ENCODE data around the gene NPS.

The NPS gene, protein sequence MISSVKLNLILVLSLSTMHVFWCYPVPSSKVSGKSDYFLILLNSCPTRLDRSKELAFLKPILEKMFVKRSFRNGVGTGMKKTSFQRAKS

DNA sequence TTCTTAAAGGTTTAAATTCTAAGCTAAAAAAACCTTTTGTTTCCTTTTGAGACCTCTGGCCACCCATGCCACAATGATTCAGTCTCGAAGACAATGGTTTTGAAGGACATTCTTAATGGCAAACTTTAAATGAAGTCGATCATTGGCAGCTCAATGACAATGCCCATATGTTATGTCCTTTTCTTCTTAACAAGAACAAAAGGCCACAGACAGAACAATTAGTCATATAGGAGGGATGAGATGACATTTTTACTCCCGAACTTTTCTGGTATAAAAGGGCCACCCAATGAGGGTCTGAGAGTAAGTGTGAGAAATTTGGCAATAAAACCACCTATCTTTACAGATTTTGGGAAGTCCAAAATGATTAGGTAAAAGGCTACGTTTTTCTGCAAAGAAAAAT, at the start of gene NPS:
TSS of gene NPS (plus strand) at position 301 of the 400 bp plus-strand sequence. CDS start at position 361, 60 bp downstream.
- DNase-seq, result no peak

DNA sequence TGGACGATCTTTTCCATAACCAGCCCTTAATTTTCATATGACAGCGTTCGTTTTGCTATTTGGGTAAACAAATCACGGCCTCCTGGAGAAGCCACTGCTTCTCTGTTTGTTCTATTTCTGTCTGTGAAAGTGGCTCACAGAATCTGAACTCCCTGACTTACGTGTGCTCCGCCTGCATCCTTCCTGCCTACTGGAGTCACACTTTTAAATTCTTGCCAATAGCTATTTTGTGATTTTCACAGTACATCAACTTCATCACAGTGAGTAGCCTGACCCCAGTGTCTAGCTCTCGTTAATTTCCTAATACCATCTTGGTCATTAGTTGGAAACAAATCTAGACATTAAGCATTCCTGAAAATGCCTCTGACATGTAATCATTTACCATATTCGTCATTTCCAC, 49.0 kb upstream of the NPS start:
- DNase-seq, result no peak

DNA sequence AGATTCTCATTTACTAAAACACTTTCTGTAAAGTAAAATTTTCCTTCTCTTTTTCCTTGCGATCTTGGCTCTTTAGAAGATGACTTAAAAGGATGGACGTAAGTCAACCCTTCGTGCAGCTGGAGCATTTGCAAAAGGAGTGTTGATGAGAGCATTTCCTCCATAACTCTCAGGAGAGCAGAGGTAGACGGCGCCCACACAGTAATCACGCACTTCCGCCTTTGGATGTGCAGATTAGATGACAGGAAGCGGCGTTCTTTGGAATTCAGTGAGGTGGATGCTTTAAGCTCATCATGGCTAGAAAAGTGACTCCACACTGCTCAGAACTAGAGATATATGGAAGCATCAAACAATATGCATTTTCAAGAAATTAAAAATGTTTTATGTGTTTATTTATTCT, 43.0 kb upstream of the NPS start:
- DNase-seq, result no peak

DNA sequence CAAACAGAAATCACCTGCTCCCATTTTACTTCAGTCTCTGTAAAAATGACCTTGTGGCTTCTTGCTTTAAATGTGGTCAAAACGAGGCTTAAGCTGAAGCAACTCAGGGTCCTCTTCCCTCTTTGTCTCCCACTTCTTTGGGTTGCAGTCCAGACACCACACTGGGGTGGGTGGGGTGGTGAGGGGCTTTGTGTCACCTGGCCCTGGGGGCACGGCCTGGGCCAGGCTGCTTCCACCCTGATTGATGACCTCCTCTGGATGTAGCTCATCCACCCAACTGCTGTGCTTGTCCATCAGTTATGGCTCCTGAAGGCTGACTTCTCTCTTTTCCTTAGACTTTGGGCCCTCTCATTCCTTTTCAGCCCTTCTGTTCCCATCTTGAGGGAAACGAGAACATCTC, 26.8 kb upstream of the NPS start:
- DNase-seq, result no peak

DNA sequence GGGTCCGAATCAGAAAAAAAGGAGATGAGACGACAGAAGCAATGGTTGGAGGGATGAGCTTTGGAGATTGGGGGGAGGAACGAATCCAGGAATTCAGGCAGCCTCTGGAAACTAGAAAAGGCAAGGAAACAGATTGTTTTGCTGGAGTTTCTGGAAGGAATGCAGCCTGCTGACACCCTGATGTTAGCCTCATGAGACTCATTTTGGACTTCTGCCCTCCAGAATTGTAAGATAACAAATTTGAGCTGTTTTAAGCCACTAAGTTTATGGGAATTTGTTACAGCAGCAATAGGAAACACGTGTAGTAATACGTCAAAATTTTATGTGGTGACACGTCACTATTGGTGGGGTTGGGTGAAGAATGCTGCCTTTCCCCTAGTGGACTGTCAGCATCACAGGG, 25.6 kb upstream of the NPS start:
- no peak for DNase-seq

DNA sequence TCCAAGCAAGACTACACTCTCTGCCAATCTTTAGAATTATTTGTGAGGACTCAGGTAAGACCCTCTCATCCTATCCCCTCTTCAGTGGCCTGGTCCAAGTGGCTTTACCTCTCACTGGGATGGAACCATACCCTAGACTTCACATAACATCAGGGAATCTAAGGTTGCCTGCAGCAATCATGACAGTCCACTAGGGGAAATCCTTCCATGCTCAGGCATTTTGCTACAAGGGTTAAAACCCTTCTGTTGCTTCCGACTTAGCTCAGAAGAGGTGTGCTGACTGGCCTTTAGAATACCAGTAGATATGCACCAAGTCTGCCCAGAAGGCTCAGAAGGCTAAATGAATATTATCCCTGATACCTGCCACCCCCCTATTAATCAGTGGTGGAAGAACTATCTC, 24.9 kb upstream of the NPS start:
- DNase-seq, result no peak

DNA sequence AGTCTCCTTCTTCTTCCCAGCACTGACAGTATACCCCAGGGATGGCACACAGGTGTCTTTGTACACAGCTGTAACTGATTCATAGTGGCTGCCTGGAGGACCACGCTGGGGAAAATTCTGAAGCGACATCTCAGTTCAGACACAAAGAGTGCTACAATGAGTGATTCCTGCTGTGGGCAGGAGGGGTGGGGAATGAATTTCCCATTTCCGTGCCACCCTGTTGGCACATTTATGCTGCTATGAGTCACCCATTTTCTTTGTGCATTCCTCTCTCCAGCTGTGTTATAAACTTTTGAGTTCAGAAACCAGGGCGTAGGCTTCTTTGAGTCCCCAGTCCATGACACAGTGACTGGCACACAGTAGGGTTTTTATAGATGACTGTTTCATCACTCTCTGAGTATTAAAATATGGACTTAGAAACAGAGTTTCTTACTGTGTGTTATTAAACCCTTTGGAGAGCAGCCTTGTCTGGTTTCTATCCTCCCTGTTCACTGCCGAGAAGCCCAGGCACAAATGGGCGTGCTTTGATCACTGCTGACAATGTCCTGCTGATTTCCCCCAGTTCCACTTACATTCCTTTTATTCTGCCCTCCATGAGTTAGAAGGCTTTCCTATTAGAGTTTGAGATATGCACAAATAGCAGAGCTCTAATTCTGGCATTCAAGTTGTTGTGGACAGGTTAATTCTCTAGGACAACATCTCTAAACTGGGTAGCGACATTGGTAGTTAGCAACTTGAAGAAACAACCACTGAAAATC, 24.0 kb upstream of the NPS start:
- DNase-seq, result no peak

DNA sequence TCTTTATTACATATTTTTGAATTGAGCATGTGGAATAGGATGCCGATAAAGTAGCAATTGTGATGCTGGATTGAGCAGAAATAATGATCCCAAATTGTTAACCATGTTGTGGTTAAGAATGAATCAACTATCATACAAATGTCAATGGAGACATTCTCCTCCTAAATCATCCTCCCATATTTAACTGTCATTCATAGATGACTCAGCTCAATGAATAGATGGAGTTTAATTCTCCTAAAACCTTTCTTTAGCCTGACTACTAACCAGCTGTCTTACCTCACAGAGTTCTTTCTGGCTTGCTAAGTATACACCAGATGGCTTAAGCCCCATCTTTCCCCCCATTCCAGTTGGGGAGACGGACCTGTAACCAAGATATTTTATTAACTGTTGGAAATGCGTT, 23.4 kb upstream of the NPS start:
- DNase-seq, result no peak

DNA sequence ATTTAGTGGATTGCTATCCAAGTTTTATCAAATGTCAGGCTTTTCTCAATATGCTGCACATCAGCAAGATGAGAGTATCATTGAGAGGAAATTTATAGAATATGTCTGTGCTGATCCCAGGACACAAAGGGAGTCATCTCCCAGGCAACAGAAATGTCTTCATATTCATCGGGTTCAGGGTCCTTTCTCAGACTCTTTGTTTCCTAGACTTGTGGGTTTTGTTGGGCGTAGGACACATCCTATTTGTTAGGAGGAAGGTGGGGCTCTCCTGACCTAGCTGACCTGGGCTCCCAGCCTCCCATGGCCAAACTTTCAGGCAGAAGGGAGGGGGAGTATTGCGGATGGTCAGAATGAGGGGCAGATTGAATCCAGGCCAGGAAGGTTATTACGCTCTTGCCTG, 22.9 kb upstream of the NPS start:
- DNase-seq, result no peak

DNA sequence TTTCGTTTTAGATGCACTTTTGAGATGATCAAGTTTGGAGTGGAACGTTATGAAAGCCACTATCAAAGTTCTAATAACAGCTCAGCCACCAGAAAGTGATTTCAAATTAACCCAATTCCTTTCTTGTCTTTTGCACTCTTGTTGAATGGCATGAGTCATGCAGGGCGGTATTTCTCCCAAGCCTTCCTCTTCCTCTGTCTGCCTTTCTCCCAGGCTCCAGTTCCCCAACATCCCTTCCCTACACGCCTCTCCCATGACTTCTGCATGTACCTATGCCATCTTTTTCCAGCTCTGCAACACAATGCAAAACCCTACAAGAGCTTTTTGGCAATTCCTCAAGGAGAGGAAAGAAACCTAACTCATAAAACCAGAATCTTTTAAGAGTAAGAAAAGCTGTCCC, 21.8 kb upstream of the NPS start:
- no peak for DNase-seq

DNA sequence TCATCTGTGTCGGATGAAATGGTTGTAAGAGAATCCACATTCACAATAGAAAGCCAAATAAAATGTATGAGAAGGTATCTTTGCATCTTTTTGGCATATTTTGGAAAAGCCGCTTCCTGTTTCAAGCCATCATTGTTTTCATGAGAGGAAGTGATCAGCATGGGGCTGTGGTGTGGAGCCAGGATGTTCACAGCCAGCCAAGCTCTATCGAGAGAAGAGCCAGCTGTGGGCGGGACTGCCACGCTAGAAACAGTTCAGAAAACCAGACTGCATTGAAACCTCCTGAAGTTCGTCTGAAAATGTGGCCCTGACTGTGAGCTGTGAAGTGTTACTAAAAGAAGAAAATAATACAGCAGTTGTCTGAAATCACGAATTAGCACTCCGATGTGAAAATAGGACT, 21.2 kb upstream of the NPS start:
- DNase-seq, result no peak

DNA sequence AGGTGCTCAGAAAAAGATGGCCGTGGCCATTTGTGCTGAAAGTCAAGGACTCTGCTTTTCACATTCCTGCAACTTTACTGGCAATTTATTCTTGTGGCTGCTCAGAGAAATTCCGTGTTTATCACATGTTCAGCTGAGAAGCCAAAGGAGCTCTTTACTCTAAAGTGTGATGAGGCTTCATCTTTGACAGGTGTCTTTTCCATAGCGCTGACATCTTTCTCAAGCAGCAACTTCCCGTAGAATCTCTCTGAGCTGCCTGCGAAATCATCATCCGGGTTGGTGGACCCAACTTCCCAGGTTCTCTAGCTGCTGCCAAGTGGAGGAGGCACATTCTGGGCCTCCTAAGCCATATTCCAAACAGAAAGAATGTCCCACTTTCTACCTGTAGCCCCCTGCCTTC, 16.9 kb upstream of the NPS start:
- no peak for DNase-seq

DNA sequence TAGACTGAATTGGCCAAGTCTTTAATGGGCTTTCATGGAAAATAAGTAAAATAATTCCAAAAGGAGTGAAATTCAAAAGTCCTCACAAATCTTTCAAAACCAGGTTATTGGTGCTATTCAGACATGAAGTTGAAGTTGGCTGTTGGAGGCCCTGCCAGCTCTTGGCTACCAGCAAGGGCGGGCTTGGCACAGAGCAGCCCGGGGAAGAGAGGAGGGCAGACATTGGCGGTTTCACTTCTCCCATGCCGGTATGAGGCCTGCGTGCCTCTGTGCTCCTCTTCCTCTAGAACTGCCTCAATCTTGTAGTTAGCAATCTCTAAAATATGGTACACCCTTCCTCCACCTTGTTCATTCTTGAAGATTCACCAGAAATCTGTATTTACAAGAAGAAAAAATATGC, 16.4 kb upstream of the NPS start:
- DNase-seq, result no peak

DNA sequence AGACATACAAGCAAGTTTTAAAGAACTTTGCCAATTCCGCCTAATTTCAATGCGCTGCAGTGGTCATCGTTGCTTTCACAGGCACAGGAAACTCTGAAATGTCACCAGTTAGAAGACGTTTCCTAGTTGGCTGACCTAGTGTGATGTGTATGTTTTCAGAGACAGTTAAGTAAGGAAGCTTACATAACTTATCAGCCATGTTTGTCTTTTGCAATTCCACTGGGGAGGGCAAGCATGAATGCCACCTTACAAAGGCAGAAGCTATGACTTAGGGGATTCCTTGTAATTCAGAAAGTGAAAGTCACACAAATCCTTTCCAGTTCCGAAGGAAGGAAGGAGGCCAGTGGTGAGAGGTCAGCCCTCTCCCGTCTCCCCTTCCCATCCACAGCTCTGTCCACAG, 15.0 kb upstream of the NPS start:
- DNase-seq, result no peak

DNA sequence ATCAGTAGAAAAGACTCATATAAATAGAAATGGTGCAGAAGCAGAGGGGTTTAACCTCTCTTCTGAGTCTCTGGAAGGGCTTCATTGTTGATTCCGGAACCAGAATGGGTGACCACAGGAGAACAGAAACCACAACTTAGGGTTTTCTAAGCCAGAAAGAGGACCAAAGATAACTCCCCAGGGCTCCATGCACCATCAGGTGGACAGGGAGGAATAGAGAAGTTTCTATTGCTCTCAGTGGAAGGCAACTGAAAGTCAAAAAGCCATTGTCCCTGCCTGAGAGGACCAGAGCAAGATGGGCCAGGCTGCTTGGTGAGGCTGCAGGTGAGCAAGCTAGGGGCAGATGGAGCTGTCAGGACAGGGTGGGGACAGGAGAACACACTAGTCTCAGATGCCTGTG, 14.6 kb upstream of the NPS start:
- no peak for DNase-seq

DNA sequence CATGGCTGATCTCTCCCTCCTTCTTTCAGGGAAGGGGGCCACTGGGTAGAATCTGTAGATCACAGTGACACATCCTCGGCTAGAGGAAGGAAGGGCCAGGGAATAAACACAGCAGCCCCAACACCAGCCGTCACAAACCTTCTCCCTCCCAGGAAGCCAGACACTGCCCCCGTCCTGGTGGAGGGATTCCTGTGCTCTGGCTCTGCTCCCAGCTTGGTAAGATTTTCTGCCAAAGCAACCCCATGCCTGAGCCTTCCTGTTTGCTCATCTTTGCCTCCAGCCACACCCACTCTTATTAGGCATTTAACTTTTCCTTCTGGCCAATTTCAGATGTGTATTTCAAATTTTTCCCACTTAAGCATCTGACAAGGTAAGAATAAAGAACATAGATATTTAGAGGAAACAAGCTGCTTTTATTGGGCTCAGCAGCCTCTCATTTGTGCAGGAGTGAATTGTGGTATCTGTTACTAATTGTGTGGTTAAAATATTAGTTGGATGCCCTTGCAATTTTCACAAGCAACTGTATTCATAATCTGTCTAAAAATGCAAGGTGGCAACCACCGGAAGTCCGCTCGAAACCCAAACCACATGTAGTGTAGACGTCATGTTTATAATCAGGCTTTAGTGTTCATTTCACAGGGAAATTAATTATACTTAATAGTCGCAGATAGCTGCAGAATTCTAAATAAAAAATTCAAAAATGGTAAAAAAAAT, 13.2 kb upstream of the NPS start:
- DNase-seq, result no peak

DNA sequence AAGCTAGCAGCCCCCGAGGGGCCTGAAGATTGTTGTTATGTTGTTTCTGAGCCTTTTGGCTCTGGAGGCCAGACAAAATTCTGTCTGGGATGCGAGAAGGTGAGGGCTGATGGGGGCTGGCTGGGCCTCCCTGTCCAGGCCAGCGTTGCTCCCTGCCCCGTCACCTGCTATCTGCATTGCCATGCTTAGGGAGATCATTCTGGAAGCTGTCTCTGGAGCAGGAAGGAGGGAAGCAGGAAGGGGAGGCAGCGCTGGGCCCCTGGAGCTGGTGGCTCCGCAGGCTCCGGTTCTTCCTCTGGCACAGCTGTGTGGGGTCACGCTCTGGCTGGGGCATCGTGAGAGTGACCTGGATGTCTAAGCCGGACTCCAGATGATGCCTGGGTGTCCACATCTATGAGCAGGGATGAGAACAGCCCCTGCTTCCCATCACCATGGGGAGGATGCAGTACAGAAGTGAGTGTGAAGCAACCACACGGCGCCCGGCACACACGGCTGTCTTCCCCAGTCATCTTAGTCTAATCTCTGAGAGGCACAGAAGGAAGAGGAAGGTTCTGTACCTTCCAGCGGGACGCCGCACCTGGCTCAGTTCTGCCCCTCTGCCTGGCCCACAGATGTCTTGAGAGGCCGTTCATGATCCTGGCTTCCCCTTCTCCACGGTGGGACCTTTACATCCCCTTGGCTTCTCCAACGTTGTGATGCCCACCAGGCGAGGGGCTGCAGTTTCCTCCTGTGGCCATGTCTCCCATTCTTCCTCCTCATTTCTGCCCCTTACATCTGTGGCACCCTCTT, 11.9 kb upstream of the NPS start:
- no peak for DNase-seq

DNA sequence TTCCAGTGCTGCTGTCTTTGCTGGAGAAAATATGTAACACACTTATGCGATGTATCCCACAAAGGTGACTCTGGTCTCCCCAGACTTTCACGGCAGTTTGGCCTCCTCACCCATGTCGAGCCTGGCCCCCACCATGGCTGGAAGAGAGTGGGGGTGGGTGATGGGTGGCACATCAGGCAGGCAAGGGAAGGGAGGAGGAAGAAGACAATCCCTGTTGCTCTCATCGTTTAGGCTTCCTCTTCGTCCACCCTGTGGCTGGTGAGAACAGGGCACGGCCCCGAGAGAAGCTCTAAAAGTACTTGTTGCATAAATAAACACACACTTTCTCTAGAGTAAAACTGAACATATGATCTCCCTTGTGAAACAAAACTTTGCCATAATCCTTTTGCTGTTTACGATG, 11.2 kb upstream of the NPS start:
- DNase-seq, result no peak

DNA sequence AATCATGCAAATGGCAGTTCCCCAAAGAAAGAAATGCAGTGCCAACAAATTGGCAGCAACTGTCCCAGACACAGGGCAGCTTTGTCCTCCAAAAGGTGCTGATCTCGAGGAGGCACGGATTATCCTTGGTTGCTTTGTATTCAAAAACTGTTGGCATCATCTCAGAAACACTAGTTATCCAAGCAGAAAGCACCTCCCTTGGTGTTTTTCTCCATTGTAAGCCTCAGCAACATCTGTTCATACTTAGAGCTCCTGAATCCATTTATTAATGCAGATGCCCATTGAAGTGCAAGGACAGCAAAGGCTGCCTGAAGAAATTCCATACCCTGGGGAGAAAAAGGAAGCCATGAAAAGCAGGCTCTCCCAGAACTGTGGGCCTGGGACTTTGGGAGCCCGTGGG, 1.1 kb upstream of the NPS start:
- no peak for DNase-seq

DNA sequence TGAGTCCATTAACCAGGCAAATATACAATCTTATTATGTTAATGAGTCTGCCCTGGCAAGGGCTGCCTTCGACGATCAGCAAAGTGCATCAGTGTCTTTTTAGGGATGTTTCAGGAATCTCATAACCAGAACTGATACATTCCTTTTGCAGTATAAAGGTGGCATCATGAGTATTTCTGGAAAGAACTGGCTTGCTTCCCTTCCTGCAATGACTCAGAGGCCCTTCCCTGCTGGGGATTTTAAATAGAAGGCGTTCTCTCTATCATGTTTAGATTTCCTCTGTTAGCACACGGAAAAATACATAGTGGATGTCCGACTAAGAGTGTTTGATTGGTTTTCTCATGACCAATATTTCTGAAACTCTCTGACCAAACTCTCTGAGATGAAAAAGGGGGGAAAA, 1.8 kb downstream of the NPS start:
- no peak for DNase-seq

DNA sequence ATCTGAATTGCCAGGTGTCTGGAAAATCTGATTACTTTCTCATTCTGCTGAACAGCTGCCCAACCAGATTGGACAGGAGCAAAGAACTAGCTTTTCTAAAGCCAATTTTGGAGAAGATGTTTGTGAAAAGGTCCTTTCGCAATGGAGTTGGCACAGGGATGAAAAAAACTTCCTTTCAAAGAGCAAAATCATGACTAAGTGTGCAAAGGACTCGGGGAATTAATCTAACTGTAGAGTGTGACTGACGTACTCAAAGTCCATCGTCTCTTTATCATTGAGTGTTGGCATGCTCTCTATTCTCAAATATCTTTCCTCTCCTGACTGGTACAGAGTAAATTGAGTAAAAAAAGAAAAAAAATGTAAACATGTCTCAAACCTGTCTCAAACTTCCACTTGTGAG, 3.3 kb downstream of the NPS start:
- no peak for DNase-seq

DNA sequence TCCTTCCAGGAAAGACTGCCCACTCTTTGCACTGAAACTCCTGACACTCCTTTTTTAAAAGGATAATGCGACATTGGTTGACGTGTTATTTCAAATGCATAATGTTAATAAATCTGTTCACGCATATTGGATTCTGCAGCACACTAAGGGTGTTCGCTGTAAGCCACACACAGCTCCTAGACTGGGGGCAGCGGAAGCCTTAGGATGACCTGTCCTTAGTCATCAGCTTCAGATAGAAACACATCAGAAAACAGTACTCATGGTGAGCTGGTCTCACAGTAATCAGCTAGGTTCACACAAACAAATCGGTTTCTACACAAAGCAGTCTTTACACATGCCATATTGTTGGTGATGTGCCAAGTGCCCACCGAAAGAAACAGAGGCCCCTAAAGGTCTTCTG, 4.3 kb downstream of the NPS start:
- no peak for DNase-seq

DNA sequence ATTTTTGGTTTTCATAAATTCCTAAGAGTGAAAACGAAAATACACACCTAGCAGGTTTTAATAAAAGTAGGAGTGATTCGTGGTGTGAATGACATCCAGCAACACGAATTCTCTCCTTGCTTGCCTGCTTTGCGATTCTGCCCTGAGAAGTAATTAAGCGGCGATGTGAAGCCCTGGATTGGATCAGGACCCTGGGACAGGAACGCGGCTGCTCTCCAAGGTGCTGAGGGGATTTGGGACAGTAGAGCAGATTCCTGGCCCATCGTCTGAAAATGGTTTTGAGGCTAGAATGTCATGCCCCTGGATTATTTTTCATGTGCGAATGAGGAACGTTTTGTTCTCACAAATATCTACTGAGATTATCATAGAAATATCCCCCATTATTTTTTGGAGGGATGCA, 7.8 kb downstream of the NPS start:
- DNase-seq, result no peak

DNA sequence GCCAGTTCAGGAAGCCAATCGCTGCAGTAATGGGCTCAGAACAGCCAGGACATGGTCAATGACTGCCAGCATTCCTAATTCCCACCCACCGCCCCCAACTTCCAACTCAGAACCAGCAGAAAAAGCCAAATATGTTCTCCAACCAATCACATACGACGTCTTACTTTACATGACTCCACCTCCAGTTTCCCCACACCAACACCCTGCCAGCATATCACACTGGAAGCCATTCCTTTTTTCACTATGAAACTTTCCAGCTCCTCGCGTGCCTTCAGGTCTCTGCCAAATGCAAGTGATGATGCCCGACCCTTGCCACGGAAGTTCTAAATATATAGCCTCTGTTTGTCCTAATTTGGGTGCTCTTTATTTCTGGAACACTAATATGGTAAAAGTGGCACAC, 12.5 kb downstream of the NPS start:
- no peak for DNase-seq

Measured in activated CD4-positive, alpha-beta T cell treated with anti-CD3 and anti-CD28 coated beads, Interleukin-2, Interleukin-6, amounts not matched to agents 100 ng/mL and 50 ng/mL, durations not matched to agents 16 hours and 8 hours (primary cell).